HG03025 (cell line): Measurements from ENCODE around the gene GOLGA6L25.
"Not testable (repeated sequence)": the region's sequence is repeated elsewhere in the genome, so short reads cannot be mapped to it uniquely, and the experiment has no call there.

Experiments used
- ATAC-seq: cut with Tn5 transposase; IDR thresholded peaks from one replicate; pipeline ENCODE4 v1.9.1; 2021; ENCODE audit warnings: mild to moderate bottlenecking, moderate library complexity; ENCODE audit not compliant: unreplicated experiment, low FRiP score

GOLGA6L25 gene

GRCh38 chr15:28553268-28553667, at the start of gene GOLGA6L25:
TSS of gene GOLGA6L25 (plus strand) at chr15:28553568. CDS start at chr15:28553629, 61 bp downstream.
- ATAC-seq = not testable (repeated sequence)

GRCh38 chr15:28508217-28508889, 45.0 kb upstream of the GOLGA6L25 start:
- not testable (repeated sequence) for ATAC-seq

GRCh38 chr15:28514128-28514527, 39.2 kb upstream of the GOLGA6L25 start:
- not testable (repeated sequence) for ATAC-seq

- ATAC-seq = not testable (repeated sequence)
These were observed 38.2 kb upstream of the GOLGA6L25 start for GRCh38 chr15:28515208-28515607.

- not testable (repeated sequence) for ATAC-seq
These were observed 20.4 kb upstream of the GOLGA6L25 start, which contains the start of gene GOLGA8G for GRCh38 chr15:28532954-28533353. TSS of gene GOLGA8G (minus strand) at chr15:28532971. CDS start at chr15:28532909, 62 bp downstream.

GRCh38 chr15:28573351-28573750, 20.0 kb downstream of the GOLGA6L25 start:
- ATAC-seq = not testable (repeated sequence)

- ATAC-seq = not testable (repeated sequence)
These were observed 35.7 kb downstream of the GOLGA6L25 start for GRCh38 chr15:28588977-28589606.

GRCh38 chr15:28589769-28590168, 36.4 kb downstream of the GOLGA6L25 start:
- ATAC-seq = not testable (repeated sequence)

GRCh38 chr15:28592395-28592794, 39.0 kb downstream of the GOLGA6L25 start:
- not testable (repeated sequence) for ATAC-seq

GRCh38 chr15:28593424-28594129, 40.2 kb downstream of the GOLGA6L25 start:
- ATAC-seq = not testable (repeated sequence)

GRCh38 chr15:28597471-28597870, 44.1 kb downstream of the GOLGA6L25 start:
- not testable (repeated sequence) for ATAC-seq

GRCh38 chr15:28598209-28598608, 44.8 kb downstream of the GOLGA6L25 start:
- not testable (repeated sequence) for ATAC-seq

- ATAC-seq = not testable (repeated sequence)
These were observed 48.8 kb downstream of the GOLGA6L25 start for GRCh38 chr15:28602152-28602551.
